HepG2 (cell line): ENCODE measurements around the gene PPP1CA. TPM values are rescaled to one million over a fixed set of nuclear protein-coding genes. Genes with fewer than 3 reads are reported as not detected.
A peak's percentile ranks its signal among the peaks of the same experiment; 100 is the strongest.

Experiments
- ARID4A ChIP-seq: sonication (generic); formaldehyde crosslinking; IDR thresholded peaks from 2 replicates; pipeline ENCODE4 v1.5.0; 2020; ENCODE audit warnings: mild to moderate bottlenecking, missing genetic modification reagents, borderline replicate concordance
- FOXK2 ChIP-seq: fragments of 450-650 bp; IDR thresholded peaks from 2 replicates; pipeline ENCODE4 v1.6.1; 2016
- MTA3 ChIP-seq: sonication (generic); formaldehyde crosslinking; IDR thresholded peaks from 2 replicates; pipeline ENCODE4 v1.4.0; 2020; ENCODE audit warnings: missing genetic modification reagents
- ONECUT2 ChIP-seq: sonication (generic); formaldehyde crosslinking; IDR thresholded peaks from 2 replicates; pipeline ENCODE4 v1.4.0; 2020; ENCODE audit warnings: missing genetic modification reagents
- POGZ ChIP-seq: sonication (generic); formaldehyde crosslinking; IDR thresholded peaks from 2 replicates; pipeline ENCODE4 v1.4.0; 2020; ENCODE audit warnings: mild to moderate bottlenecking, missing genetic modification reagents
- RNF2 ChIP-seq: fragments of 450-650 bp; conservative IDR thresholded peaks from 2 replicates; pipeline ENCODE4 v1.6.1; 2016; ENCODE audit warnings: low read depth
- TEAD3 ChIP-seq: optimal IDR thresholded peaks from 2 replicates; pipeline ENCODE3; 2016; ENCODE audit warnings: borderline replicate concordance
- U2AF2 ChIP-seq: fragments of 200-400 bp; formaldehyde crosslinking; IDR thresholded peaks from 2 replicates; pipeline ENCODE4 v1.6.1; 2017; ENCODE audit warnings: low read depth, mild to moderate bottlenecking, low read length
- ZBED4 ChIP-seq: sonication (generic); formaldehyde crosslinking; IDR thresholded peaks from 2 replicates; pipeline ENCODE4 v1.4.0; 2020; ENCODE audit warnings: missing genetic modification reagents, borderline replicate concordance
- ZNF747 ChIP-seq: sonication (generic); formaldehyde crosslinking; IDR thresholded peaks from 2 replicates; pipeline ENCODE4 v1.8.1; 2023; ENCODE audit warnings: missing genetic modification reagents, mild to moderate bottlenecking, borderline replicate concordance
- polyA plus RNA-seq, 8 experiments: library from polyadenylated mRNA; depleted of rRNA in 3 of 8; stranded (reverse) in 7 of 8; unstranded in 1 of 8; fragments of >200 nt; fragmentation: Illumina TruSeq in 4 of 8; extraction: Trizol in 4 of 8; gene quantifications; 2 replicates each; pipeline versions ENCODE4 v1.2.1 to v1.2.3, GENCODE V29; 2011 to 2016; ENCODE audit warnings: low read depth in 4 of 8, missing spikeins in 1 of 8, mixed read lengths in 1 of 8; ENCODE audit not compliant: insufficient read depth in 1 of 8
- total RNA-seq, 5 experiments: library from RNA; depleted of rRNA; stranded (reverse); fragments of >200 nt; fragmentation: Illumina TruSeq; extraction: Trizol; gene quantifications; 2 replicates each; pipeline ENCODE4 v1.2.3, GENCODE V29; 2016; ENCODE audit warnings: low read depth in 1 of 5
- TF ChIP-seq, protein P1 (sequence below): sonication (generic); formaldehyde crosslinking; IDR thresholded peaks from 2 replicates; pipeline ENCODE4 v1.4.0; 2020; ENCODE audit warnings: missing genetic modification reagents
- TF ChIP-seq, protein P2 (sequence below): sonication (generic); formaldehyde crosslinking; IDR thresholded peaks from 2 replicates; pipeline ENCODE4 v1.4.0; 2020; ENCODE audit warnings: missing genetic modification reagents, mild to moderate bottlenecking, borderline replicate concordance

The PPP1CA gene
- total and polyA plus RNA-seq, 2 of the 13 experiments (the other 11 are each of a cell fraction or from before 2014, with no cell fraction given): 149 to 170 TPM

- TF ChIP-seq ARID4A (peak; percentile 83), FOXK2 (no peak), TEAD3 (peak; percentile 40), RNF2 (no peak), MTA3 (CRISPR knock-in tag) (no peak), ZBED4 (CRISPR knock-in tag) (no peak), ONECUT2 (CRISPR knock-in tag) (no peak), U2AF2 (no peak), POGZ (peak; percentile 56; the same call in 1 of the 2 replicates), ZNF747 (CRISPR knock-in tag) (no peak)
- TF ChIP-seq, protein P1, sequence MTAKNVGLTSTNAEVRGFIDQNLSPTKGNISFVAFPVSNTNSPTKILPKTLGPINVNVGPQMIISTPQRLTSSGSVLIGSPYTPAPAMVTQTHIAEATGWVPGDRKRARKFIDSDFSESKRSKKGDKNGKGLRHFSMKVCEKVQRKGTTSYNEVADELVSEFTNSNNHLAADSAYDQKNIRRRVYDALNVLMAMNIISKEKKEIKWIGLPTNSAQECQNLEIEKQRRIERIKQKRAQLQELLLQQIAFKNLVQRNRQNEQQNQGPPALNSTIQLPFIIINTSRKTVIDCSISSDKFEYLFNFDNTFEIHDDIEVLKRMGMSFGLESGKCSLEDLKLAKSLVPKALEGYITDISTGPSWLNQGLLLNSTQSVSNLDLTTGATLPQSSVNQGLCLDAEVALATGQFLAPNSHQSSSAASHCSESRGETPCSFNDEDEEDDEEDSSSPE (CRISPR knock-in tag): peak; percentile 11; the same call in 1 of the 2 replicates
- TF ChIP-seq, protein P2, sequence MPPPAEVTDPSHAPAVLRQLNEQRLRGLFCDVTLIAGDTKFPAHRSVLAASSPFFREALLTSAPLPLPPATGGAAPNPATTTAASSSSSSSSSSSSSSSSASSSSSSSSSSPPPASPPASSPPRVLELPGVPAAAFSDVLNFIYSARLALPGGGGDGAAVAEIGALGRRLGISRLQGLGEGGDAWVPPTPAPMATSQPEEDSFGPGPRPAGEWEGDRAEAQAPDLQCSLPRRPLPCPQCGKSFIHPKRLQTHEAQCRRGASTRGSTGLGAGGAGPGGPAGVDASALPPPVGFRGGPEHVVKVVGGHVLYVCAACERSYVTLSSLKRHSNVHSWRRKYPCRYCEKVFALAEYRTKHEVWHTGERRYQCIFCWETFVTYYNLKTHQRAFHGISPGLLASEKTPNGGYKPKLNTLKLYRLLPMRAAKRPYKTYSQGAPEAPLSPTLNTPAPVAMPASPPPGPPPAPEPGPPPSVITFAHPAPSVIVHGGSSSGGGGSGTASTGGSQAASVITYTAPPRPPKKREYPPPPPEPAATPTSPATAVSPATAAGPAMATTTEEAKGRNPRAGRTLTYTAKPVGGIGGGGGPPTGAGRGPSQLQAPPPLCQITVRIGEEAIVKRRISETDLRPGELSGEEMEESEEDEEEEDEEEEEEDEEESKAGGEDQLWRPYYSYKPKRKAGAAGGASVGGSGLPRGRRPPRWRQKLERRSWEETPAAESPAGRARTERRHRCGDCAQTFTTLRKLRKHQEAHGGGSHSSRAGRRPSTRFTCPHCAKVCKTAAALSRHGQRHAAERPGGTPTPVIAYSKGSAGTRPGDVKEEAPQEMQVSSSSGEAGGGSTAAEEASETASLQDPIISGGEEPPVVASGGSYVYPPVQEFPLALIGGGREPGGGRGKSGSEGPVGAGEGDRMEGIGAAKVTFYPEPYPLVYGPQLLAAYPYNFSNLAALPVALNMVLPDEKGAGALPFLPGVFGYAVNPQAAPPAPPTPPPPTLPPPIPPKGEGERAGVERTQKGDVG (CRISPR knock-in tag): no peak
Observed at GRCh38 chr11:67353317-67354074, 48.2 kb downstream of the PPP1CA start, which contains the start of gene POLD4 (continued).
